SK-N-SH (cell line): ENCODE data around the gene ALKBH8. TPM values are rescaled to one million over a fixed set of nuclear protein-coding genes. Genes with fewer than 3 reads are reported as not detected.

Experiments
- CTCF ChIA-PET: fragments of 300-600, 350-600 bp; formaldehyde crosslinking; extraction: SDS; loops from one replicate; lab custom pipeline; 2021; lab: Yijun Ruan, JAX
- POLR2A ChIA-PET: fragments of 350-600 bp; sonication (Branson Sonifier 250); formaldehyde crosslinking; extraction: SDS; loops from one replicate; lab custom pipeline; 2020; ENCODE audit warnings: antibody characterized with exemption, inconsistent platforms; lab: Yijun Ruan, JAX
- DNase-seq: peaks from one replicate; pipeline ENCODE4 v3.0.0; 2012
- H2AFZ ChIP-seq: fragments of 200-600 bp; sonication (generic); 2 replicates; pipeline ENCODE4 v1.8.1; 2016; ENCODE audit warnings: antibody characterized with exemption, mild to moderate bottlenecking, low read depth
- H3F3A ChIP-seq: fragments of 200-600 bp; sonication (generic); replicated peaks from 2 replicates; pipeline ENCODE3; 2016; ENCODE audit warnings: antibody characterized with exemption, mild to moderate bottlenecking; ENCODE audit not compliant: insufficient read depth
- H3K27ac ChIP-seq, 2 experiments: fragments of 200-500 bp in 1 of 2; fragments of 200-600 bp in 1 of 2; sonication (Bioruptor generic) in 1 of 2; sonication (generic), shearing (Covaris generic) in 1 of 2; 2 replicates each; pipeline versions ENCODE4 v1.5.1 to v1.6.1; 2014 to 2016; ENCODE audit warnings: low read depth in 2 of 2, inconsistent platforms in 1 of 2, low read length in 1 of 2, mild to moderate bottlenecking in 1 of 2, mixed read lengths in 1 of 2
- H3K27me3 ChIP-seq: fragments of 200-600 bp; sonication (generic), shearing (Covaris generic); 2 replicates; pipeline ENCODE4 v1.6.1; 2016; ENCODE audit warnings: mixed run types; ENCODE audit not compliant: insufficient read depth
- H3K36me3 ChIP-seq, 2 experiments: fragments of 200-500 bp in 1 of 2; fragments of 200-600 bp in 1 of 2; sonication (Bioruptor generic) in 1 of 2; sonication (generic) in 1 of 2; replicated peaks in 1 of 2; 2 replicates each; pipeline versions ENCODE3 to v1.5.1; 2014 to 2016; ENCODE audit warnings: low read length in 1 of 2, mild to moderate bottlenecking in 1 of 2; ENCODE audit not compliant: insufficient read depth in 2 of 2, control insufficient read depth in 1 of 2
- H3K4me1 ChIP-seq, 2 experiments: fragments of 200-500 bp in 1 of 2; fragments of 200-600 bp in 1 of 2; sonication (Bioruptor generic) in 1 of 2; sonication (generic), shearing (Covaris generic) in 1 of 2; 2 replicates each; pipeline versions ENCODE4 v1.5.1 to v1.6.1; 2014 to 2016; ENCODE audit warnings: low read depth in 1 of 2, low read length in 1 of 2, mixed run types in 1 of 2; ENCODE audit not compliant: insufficient read depth in 2 of 2, control insufficient read depth in 1 of 2
- H3K4me2 ChIP-seq: fragments of 200-600 bp; sonication (generic), shearing (Covaris generic); 2 replicates; pipeline ENCODE4 v1.6.1; 2017; ENCODE audit warnings: mixed run types
- H3K4me3 ChIP-seq, 2 experiments: fragments of 200-500 bp in 1 of 2; fragments of 200-600 bp in 1 of 2; sonication (Bioruptor generic) in 1 of 2; sonication (generic), shearing (Covaris generic) in 1 of 2; 2 replicates each; pipeline versions ENCODE4 v1.5.1 to v1.8.1; 2014 to 2016; ENCODE audit warnings: low read depth in 2 of 2, inconsistent platforms in 1 of 2, low read length in 1 of 2, mild to moderate bottlenecking in 1 of 2, mixed read lengths in 1 of 2, moderate library complexity in 1 of 2
- H3K79me2 ChIP-seq: fragments of 200-600 bp; sonication (generic); 2 replicates; pipeline ENCODE4 v1.8.1; 2017; ENCODE audit warnings: mild to moderate bottlenecking; ENCODE audit not compliant: insufficient read depth
- H3K9ac ChIP-seq: fragments of 200-600 bp; sonication (generic); 2 replicates; pipeline ENCODE4 v1.6.1; 2017; ENCODE audit warnings: mixed run types
- H3K9me2 ChIP-seq: fragments of 200-600 bp; sonication (generic); 2 replicates; pipeline ENCODE4 v1.6.1; 2017; ENCODE audit warnings: mixed run types
- H3K9me3 ChIP-seq: fragments of 200-600 bp; sonication (generic); 2 replicates; pipeline ENCODE4 v1.6.1; 2017; ENCODE audit warnings: mixed run types, mild to moderate bottlenecking, moderate library complexity
- H4K20me1 ChIP-seq: fragments of 200-600 bp; sonication (generic); 2 replicates; pipeline ENCODE4 v1.6.1; 2017; ENCODE audit warnings: mild to moderate bottlenecking, mixed run types; ENCODE audit not compliant: insufficient read depth
- CHD2 ChIP-seq: fragments of 150-350 bp; IDR thresholded peaks from 2 replicates; pipeline ENCODE4 v1.6.1; 2018; ENCODE audit warnings: low read length; ENCODE audit not compliant: partially characterized antibody
- ELF1 ChIP-seq: IDR thresholded peaks from 2 replicates; pipeline ENCODE4 v1.4.0; 2012
- EP300 ChIP-seq, 2 experiments: IDR thresholded peaks; 2 replicates each; pipeline versions ENCODE4 v1.4.0 to v1.6.1; 2012; ENCODE audit warnings: borderline replicate concordance in 1 of 2, low read depth in 1 of 2, low read length in 1 of 2
- EZH2phosphoT487 ChIP-seq: fragments of 200-600 bp; sonication (generic); IDR thresholded peaks from 2 replicates; pipeline ENCODE4 v1.6.1; 2017; ENCODE audit warnings: low read depth, mixed run types, mild to moderate bottlenecking, antibody characterized with exemption, moderate library complexity, borderline replicate concordance
- FOSL2 ChIP-seq: IDR thresholded peaks from 2 replicates; pipeline ENCODE4 v1.4.0; 2012; ENCODE audit warnings: low read depth, mild to moderate bottlenecking, moderate library complexity, borderline replicate concordance
- FOXJ3 ChIP-seq: sonication (generic); formaldehyde crosslinking; IDR thresholded peaks from 2 replicates; pipeline ENCODE4 v1.5.1; 2020; ENCODE audit warnings: mild to moderate bottlenecking, missing genetic modification reagents
- FOXM1 ChIP-seq: IDR thresholded peaks from 2 replicates; pipeline ENCODE4 v1.4.0; 2012; ENCODE audit warnings: low read depth, mild to moderate bottlenecking
- GABPA ChIP-seq: IDR thresholded peaks from 2 replicates; pipeline ENCODE4 v1.4.0; 2012; ENCODE audit warnings: low read depth, mild to moderate bottlenecking
- GATA2 ChIP-seq: sonication (generic); formaldehyde crosslinking; IDR thresholded peaks from 2 replicates; pipeline ENCODE4 v1.5.0; 2020; ENCODE audit warnings: mild to moderate bottlenecking, missing genetic modification reagents
- JUND ChIP-seq: IDR thresholded peaks from 2 replicates; pipeline ENCODE4 v1.4.0; 2012
- NFIC ChIP-seq: IDR thresholded peaks from 2 replicates; pipeline ENCODE4 v1.4.0; 2012; ENCODE audit warnings: borderline replicate concordance
- NRF1 ChIP-seq: IDR thresholded peaks from 2 replicates; pipeline ENCODE4 v1.6.1; 2012; ENCODE audit warnings: low read depth, mild to moderate bottlenecking, low read length
- POLR2AphosphoS5 ChIP-seq: IDR thresholded peaks from 2 replicates; pipeline ENCODE4 v1.6.1; 2012; ENCODE audit warnings: low read depth, low read length
- RAD21 ChIP-seq: IDR thresholded peaks from 2 replicates; pipeline ENCODE4 v1.6.1; 2012; ENCODE audit warnings: mild to moderate bottlenecking, low read length
- RCOR1 ChIP-seq: fragments of 150-350 bp; IDR thresholded peaks from 2 replicates; pipeline ENCODE4 v1.6.1; 2017; ENCODE audit warnings: antibody characterized with exemption, low read length
- RFX5 ChIP-seq: IDR thresholded peaks from 2 replicates; pipeline ENCODE4 v1.6.1; 2012; ENCODE audit warnings: mild to moderate bottlenecking, improper control_type of control experiment, low read length
- RXRA ChIP-seq: IDR thresholded peaks from 2 replicates; pipeline ENCODE4 v1.4.0; 2012; ENCODE audit warnings: low read depth, mild to moderate bottlenecking, borderline replicate concordance
- SIN3A ChIP-seq: IDR thresholded peaks from 2 replicates; pipeline ENCODE4 v1.6.1; 2012; ENCODE audit warnings: low read depth, mild to moderate bottlenecking, low read length, moderate library complexity, borderline replicate concordance
- SMC3 ChIP-seq: IDR thresholded peaks from 2 replicates; pipeline ENCODE4 v1.6.1; 2012; ENCODE audit warnings: low read depth, low read length, improper control_type of control experiment
- TCF12 ChIP-seq: IDR thresholded peaks from 2 replicates; pipeline ENCODE4 v1.4.0; 2012
- YY1 ChIP-seq: IDR thresholded peaks from 2 replicates; pipeline ENCODE4 v1.4.0; 2012; ENCODE audit warnings: low read depth, mild to moderate bottlenecking
- WGBS: methylation state at CpG from one replicate; pipeline ENCODE4 v1.1.6; 2017; ENCODE audit warnings: low lambda C conversion rate; 5-methylcytosine and 5-hydroxymethylcytosine counted together
- polyA plus RNA-seq, 3 experiments: library from polyadenylated mRNA; depleted of rRNA; stranded (reverse); fragments of >200 nt; gene quantifications; 2 replicates each; pipeline ENCODE4 v1.2.3, GENCODE V29; 2012
- TF ChIP-seq, protein P1 (sequence below): IDR thresholded peaks from 2 replicates; pipeline ENCODE4; 2012
- TF ChIP-seq, protein P2 (sequence below): fragments of 150-350 bp; IDR thresholded peaks from 2 replicates; pipeline ENCODE4 v1.6.1; 2016; ENCODE audit warnings: mild to moderate bottlenecking, low read depth, low read length
- TF ChIP-seq, protein P3 (sequence below): fragments of 200-600 bp; sonication (generic); IDR thresholded peaks from 2 replicates; pipeline ENCODE4 v1.6.1; 2017; ENCODE audit warnings: antibody characterized with exemption, mild to moderate bottlenecking, moderate library complexity

ALKBH8 gene
- polyA plus RNA-seq, 1 of the 3 experiments (the other 2 are of a cell fraction), result 2.4 TPM

DNA sequence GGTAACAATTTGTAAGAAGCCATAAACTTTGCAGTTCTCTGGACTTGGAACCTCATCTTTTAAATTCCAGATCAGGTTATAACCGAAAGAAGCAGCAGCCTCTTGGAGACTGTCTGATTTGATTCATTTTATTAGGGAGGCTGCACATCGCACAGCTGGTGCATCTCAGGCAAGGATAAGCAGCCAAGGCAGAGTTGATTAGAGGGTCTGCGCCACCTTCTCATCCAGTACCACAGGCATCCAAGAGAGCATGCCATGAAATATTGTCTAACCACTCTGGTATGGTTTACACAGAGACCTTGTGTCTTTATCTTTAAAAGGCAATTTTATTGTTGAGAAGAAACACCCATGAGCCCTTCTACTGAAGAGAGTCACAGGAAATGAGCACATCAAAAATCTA is 91.7 kb downstream of the ALKBH8 start:
- no peak overlapping the region for H3K9ac ChIP-seq
- POLR2A ChIA-PET, result no interaction called here
- WGBS, result 14% methylated on average over 3 of the region's 3 CpGs
- H4K20me1 ChIP-seq, result no peaks in the 10 kb centered on the region
- no peaks in the 10 kb centered on the region for H3K4me1 ChIP-seq
- H3K9me2 ChIP-seq, result no peaks in the 10 kb centered on the region
- H3F3A ChIP-seq, result peaks cover 6% of the 10 kb centered on the region
- H3K27ac ChIP-seq, result no peak overlapping the region
- CTCF ChIA-PET, result interaction anchor here (0.8 kb wide), 1 partner anchor 128 kb away, joined by 3 read pairs; no protein-coding TSS in a partner anchor
- no peak overlapping the region for H3K4me2 ChIP-seq
- no peaks in the 10 kb centered on the region for H3K9me3 ChIP-seq
- DNase-seq, result no peak
- H3K79me2 ChIP-seq, result no peaks in the 10 kb centered on the region
- TF ChIP-seq CHD2 (no peak), RAD21 (no peak), SIN3A (no peak), GABPA (no peak), RCOR1 (no peak), RXRA (no peak), NFIC (no peak), EP300 (IDR thresholded peaks at IDR 0.05; ENCODE audit: borderline replicate concordance in 1 of 2, low read depth in 1 of 2, low read length in 1 of 2) (no peak), POLR2AphosphoS5 (no peak), EZH2phosphoT487 (no peak), FOXM1 (no peak), TCF12 (no peak), GATA2 (CRISPR knock-in tag) (no peak), ELF1 (no peak), JUND (no peak)
- TF ChIP-seq, protein P1, sequence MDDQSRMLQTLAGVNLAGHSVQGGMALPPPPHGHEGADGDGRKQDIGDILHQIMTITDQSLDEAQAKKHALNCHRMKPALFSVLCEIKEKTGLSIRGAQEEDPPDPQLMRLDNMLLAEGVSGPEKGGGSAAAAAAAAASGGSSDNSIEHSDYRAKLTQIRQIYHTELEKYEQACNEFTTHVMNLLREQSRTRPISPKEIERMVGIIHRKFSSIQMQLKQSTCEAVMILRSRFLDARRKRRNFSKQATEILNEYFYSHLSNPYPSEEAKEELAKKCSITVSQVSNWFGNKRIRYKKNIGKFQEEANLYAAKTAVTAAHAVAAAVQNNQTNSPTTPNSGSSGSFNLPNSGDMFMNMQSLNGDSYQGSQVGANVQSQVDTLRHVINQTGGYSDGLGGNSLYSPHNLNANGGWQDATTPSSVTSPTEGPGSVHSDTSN, result no peak
- TF ChIP-seq, protein P2, sequence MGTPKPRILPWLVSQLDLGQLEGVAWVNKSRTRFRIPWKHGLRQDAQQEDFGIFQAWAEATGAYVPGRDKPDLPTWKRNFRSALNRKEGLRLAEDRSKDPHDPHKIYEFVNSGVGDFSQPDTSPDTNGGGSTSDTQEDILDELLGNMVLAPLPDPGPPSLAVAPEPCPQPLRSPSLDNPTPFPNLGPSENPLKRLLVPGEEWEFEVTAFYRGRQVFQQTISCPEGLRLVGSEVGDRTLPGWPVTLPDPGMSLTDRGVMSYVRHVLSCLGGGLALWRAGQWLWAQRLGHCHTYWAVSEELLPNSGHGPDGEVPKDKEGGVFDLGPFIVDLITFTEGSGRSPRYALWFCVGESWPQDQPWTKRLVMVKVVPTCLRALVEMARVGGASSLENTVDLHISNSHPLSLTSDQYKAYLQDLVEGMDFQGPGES, result no peak
- TF ChIP-seq, all 33 proteins: peak for 0
- no peak overlapping the region for H3K4me3 ChIP-seq
- H3K27me3 ChIP-seq, result no peaks in the 10 kb centered on the region
- no peak overlapping the region for H2AFZ ChIP-seq
- H3K36me3 ChIP-seq, result no peaks in the 10 kb centered on the region

DNA sequence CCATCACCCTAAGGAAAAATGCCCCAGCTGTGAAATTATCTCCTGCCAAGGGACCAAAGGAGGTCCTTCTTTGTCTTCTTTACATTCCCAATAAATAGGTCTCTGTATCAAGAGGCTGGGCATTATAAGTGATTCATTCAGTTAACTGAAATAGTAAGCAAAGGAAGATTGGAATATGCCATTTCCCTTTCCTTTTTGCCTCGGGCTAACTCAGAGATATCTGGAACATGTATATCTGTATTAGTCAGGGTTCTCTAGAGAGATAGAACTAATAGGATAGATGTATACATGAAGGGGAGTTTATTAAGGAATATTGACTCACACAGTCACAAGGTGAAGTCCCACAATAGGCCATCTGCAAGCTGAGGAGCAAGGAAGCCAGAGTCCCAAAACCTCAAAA is 92.6 kb downstream of the ALKBH8 start:
- Histone ChIP-seq H2AFZ (no peak overlapping the region), H4K20me1 (no peaks in the 10 kb centered on the region), H3K9me3 (no peaks in the 10 kb centered on the region), H3K27me3 (no peaks in the 10 kb centered on the region), H3K27ac (no peak overlapping the region), H3K36me3 (no peaks in the 10 kb centered on the region), H3K4me1 (no peaks in the 10 kb centered on the region), H3K4me3 (no peak overlapping the region), H3K4me2 (no peak overlapping the region), H3K9me2 (no peaks in the 10 kb centered on the region), H3K79me2 (no peaks in the 10 kb centered on the region), H3F3A (peaks cover 6% of the 10 kb centered on the region), H3K9ac (no peak overlapping the region)
- ChIA-PET CTCF (no interaction called here), POLR2A (no interaction called here)
- DNase-seq, result no peak
- 3% methylated on average over 1 of the region's 1 CpG for WGBS
- TF ChIP-seq SMC3 (no peak), JUND (no peak), FOSL2 (no peak), YY1 (no peak), EZH2phosphoT487 (no peak), EP300 (IDR thresholded peaks at IDR 0.05; ENCODE audit: borderline replicate concordance in 1 of 2, low read depth in 1 of 2, low read length in 1 of 2) (no peak), NRF1 (no peak), RCOR1 (no peak), CHD2 (no peak), RFX5 (no peak), FOXJ3 (no peak)
- TF ChIP-seq, protein P1, result no peak
- TF ChIP-seq, protein P3, sequence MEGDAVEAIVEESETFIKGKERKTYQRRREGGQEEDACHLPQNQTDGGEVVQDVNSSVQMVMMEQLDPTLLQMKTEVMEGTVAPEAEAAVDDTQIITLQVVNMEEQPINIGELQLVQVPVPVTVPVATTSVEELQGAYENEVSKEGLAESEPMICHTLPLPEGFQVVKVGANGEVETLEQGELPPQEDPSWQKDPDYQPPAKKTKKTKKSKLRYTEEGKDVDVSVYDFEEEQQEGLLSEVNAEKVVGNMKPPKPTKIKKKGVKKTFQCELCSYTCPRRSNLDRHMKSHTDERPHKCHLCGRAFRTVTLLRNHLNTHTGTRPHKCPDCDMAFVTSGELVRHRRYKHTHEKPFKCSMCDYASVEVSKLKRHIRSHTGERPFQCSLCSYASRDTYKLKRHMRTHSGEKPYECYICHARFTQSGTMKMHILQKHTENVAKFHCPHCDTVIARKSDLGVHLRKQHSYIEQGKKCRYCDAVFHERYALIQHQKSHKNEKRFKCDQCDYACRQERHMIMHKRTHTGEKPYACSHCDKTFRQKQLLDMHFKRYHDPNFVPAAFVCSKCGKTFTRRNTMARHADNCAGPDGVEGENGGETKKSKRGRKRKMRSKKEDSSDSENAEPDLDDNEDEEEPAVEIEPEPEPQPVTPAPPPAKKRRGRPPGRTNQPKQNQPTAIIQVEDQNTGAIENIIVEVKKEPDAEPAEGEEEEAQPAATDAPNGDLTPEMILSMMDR, result no peak
